ENCODE data around the gene ACTN1.

The ACTN1 gene

DNA sequence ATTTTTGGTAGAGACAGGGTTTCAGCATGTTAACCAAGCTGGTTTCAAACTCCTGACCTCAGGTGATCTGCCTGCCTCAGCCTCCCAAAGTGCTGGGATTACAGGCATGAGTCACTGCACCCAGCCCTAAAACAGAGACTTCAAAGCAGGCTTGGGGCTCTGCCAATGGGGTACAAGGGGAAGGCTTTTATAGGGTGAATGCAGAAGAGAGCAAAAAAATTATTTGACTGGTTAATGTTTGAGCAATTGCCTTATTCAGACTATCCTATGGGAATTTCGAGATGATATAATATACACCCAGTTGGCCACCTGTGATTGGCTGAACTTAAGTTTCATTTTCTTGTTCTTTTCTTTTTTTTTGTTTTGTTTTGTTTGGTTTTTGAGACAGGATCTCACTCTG is 31.5 kb upstream of the ACTN1 start:
- H3K27ac ChIP-seq (ENCODE audit: extremely low read depth, low read depth, low read length) = no peak overlapping the region
- no peak overlapping the region for H3K4me3 ChIP-seq (ENCODE audit: low read depth, low read length)
- peaks cover 16% of the 10 kb centered on the region for H3K4me1 ChIP-seq (ENCODE audit: control insufficient read depth, insufficient read depth, low read length)
- CTCF ChIA-PET = interaction anchor here (1.2 kb wide), 1 partner anchor 11 kb away, joined by 3 read pairs; no protein-coding TSS in a partner anchor
- TF ChIP-seq GFI1B (tag by site-specific recombination; IDR thresholded peaks at IDR 0.05) = no peak
- TF ChIP-seq, protein P1, sequence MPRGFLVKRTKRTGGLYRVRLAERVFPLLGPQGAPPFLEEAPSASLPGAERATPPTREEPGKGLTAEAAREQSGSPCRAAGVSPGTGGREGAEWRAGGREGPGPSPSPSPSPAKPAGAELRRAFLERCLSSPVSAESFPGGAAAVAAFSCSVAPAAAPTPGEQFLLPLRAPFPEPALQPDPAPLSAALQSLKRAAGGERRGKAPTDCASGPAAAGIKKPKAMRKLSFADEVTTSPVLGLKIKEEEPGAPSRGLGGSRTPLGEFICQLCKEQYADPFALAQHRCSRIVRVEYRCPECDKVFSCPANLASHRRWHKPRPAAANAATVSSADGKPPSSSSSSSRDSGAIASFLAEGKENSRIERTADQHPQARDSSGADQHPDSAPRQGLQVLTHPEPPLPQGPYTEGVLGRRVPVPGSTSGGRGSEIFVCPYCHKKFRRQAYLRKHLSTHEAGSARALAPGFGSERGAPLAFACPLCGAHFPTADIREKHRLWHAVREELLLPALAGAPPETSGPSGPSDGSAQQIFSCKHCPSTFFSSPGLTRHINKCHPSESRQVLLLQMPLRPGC (tag by site-specific recombination; IDR thresholded peaks at IDR 0.05) = no peak
- no peak for TF ChIP-seq ZNF239 (tag by site-specific recombination; IDR thresholded peaks at IDR 0.05)
- TF ChIP-seq, protein P2, sequence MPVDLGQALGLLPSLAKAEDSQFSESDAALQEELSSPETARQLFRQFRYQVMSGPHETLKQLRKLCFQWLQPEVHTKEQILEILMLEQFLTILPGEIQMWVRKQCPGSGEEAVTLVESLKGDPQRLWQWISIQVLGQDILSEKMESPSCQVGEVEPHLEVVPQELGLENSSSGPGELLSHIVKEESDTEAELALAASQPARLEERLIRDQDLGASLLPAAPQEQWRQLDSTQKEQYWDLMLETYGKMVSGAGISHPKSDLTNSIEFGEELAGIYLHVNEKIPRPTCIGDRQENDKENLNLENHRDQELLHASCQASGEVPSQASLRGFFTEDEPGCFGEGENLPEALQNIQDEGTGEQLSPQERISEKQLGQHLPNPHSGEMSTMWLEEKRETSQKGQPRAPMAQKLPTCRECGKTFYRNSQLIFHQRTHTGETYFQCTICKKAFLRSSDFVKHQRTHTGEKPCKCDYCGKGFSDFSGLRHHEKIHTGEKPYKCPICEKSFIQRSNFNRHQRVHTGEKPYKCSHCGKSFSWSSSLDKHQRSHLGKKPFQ (tag by site-specific recombination; IDR thresholded peaks at IDR 0.05) = no peak
- TF ChIP-seq, protein P3, sequence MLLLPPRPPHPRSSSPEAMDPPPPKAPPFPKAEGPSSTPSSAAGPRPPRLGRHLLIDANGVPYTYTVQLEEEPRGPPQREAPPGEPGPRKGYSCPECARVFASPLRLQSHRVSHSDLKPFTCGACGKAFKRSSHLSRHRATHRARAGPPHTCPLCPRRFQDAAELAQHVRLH (tag by site-specific recombination; IDR thresholded peaks at IDR 0.05) = no peak
- TF ChIP-seq YY1 (tag by site-specific recombination; IDR thresholded peaks at IDR 0.05) = no peak
- TF ChIP-seq ZNF473 (tag by site-specific recombination; IDR thresholded peaks at IDR 0.05) = no peak
- no peaks in the 10 kb centered on the region for H3K9me3 ChIP-seq (ENCODE audit: control insufficient read depth, insufficient read depth, low read depth, low read length)
- POLR2A ChIA-PET = no interaction called here
- no peaks in the 10 kb centered on the region for H3K36me3 ChIP-seq (ENCODE audit: control insufficient read depth in 2 of 2, insufficient read depth in 1 of 2, low read length in 2 of 2)

DNA sequence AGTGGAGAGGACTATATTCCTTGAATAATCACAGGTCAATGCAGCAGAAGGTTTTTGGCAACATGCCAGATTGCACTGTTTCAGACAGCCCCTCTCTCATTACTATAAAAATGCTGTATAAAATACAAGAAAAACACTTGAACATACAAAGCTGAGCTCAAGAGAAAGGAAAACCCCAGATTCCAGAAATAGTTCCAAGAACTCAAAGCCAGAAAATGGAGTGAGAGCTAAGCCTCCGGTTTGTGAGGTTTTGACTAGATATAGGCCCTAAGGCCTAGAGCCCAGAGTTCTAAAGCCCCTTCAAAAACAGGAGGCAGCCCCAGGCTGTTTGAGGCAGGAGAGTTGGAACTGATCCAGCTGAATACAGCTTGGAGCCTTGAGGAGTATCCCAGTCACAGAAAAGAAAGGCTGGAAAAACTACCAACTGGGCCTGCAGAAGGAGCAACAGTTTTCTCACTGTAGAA is 29.4 kb upstream of the ACTN1 start:
- no peak overlapping the region for H3K4me3 ChIP-seq (ENCODE audit: low read depth, low read length)
- H3K9me3 ChIP-seq (ENCODE audit: control insufficient read depth, insufficient read depth, low read depth, low read length) = no peaks in the 10 kb centered on the region
- H3K36me3 ChIP-seq (ENCODE audit: control insufficient read depth in 2 of 2, insufficient read depth in 1 of 2, low read length in 2 of 2) = no peaks in the 10 kb centered on the region
- ChIA-PET POLR2A (interaction anchor here (0.8 to 1.1 kb wide), 2 partner anchors 8 to 31 kb away, joined by 3 to 5 read pairs; no protein-coding TSS in a partner anchor), CTCF (interaction anchor here (0.6 to 1.2 kb wide), 2 partner anchors 15 to 97 kb away, joined by 3 read pairs; no protein-coding TSS in a partner anchor)
- H3K4me1 ChIP-seq (ENCODE audit: control insufficient read depth, insufficient read depth, low read length) = peaks cover 6% of the 10 kb centered on the region
- peak overlapping the region; percentile 86 for H3K27ac ChIP-seq (ENCODE audit: extremely low read depth, low read depth, low read length)
- TF ChIP-seq ZNF660 (tag by site-specific recombination; IDR thresholded peaks at IDR 0.05) (peak; percentile 79), ZNF76 (tag by site-specific recombination; IDR thresholded peaks at IDR 0.05; ENCODE audit: borderline replicate concordance, low read depth) (no peak), ZNF112 (tag by site-specific recombination; IDR thresholded peaks at IDR 0.05) (peak; percentile 40; the same call in 1 of the 2 replicates), SCRT2 (tag by site-specific recombination; IDR thresholded peaks at IDR 0.05) (peak; percentile 54), ZNF335 (tag by site-specific recombination; conservative IDR thresholded peaks at IDR 0.05) (peak; percentile 40; the same call in 1 of the 2 replicates), ZNF184 (tag by site-specific recombination; IDR thresholded peaks at IDR 0.05) (0 out of 2 replicates have a peak, but pooled peaks have one; percentile 40), ZBTB21 (tag by site-specific recombination; IDR thresholded peaks at IDR 0.05) (no peak), ZNF350 (tag by site-specific recombination; IDR thresholded peaks at IDR 0.05) (peak; percentile 63; the same call in 1 of the 2 replicates), SETDB1 (IDR thresholded peaks at IDR 0.05; ENCODE audit: insufficient read length, low read length) (no peak), KLF16 (tag by site-specific recombination; IDR thresholded peaks at IDR 0.05) (no peak), ZNF132 (tag by site-specific recombination; IDR thresholded peaks at IDR 0.05; ENCODE audit: borderline replicate concordance) (0 out of 2 replicates have a peak, but pooled peaks have one; percentile 43), ZSCAN16 (tag by site-specific recombination; IDR thresholded peaks at IDR 0.05) (no peak), ZNF23 (tag by site-specific recombination; IDR thresholded peaks at IDR 0.05; ENCODE audit: borderline replicate concordance) (no peak), ZNF544 (tag by site-specific recombination; IDR thresholded peaks at IDR 0.05) (peak; percentile 88), TRIM28 (IDR thresholded peaks at IDR 0.05; ENCODE audit: borderline replicate concordance, low read length) (0 out of 2 replicates have a peak, but pooled peaks have one; percentile 15)
- TF ChIP-seq, protein P4, sequence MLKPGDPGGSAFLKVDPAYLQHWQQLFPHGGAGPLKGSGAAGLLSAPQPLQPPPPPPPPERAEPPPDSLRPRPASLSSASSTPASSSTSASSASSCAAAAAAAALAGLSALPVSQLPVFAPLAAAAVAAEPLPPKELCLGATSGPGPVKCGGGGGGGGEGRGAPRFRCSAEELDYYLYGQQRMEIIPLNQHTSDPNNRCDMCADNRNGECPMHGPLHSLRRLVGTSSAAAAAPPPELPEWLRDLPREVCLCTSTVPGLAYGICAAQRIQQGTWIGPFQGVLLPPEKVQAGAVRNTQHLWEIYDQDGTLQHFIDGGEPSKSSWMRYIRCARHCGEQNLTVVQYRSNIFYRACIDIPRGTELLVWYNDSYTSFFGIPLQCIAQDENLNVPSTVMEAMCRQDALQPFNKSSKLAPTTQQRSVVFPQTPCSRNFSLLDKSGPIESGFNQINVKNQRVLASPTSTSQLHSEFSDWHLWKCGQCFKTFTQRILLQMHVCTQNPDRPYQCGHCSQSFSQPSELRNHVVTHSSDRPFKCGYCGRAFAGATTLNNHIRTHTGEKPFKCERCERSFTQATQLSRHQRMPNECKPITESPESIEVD (tag by site-specific recombination; IDR thresholded peaks at IDR 0.05) = 0 out of 2 replicates have a peak, but pooled peaks have one; percentile 49
- TF ChIP-seq, protein P5, sequence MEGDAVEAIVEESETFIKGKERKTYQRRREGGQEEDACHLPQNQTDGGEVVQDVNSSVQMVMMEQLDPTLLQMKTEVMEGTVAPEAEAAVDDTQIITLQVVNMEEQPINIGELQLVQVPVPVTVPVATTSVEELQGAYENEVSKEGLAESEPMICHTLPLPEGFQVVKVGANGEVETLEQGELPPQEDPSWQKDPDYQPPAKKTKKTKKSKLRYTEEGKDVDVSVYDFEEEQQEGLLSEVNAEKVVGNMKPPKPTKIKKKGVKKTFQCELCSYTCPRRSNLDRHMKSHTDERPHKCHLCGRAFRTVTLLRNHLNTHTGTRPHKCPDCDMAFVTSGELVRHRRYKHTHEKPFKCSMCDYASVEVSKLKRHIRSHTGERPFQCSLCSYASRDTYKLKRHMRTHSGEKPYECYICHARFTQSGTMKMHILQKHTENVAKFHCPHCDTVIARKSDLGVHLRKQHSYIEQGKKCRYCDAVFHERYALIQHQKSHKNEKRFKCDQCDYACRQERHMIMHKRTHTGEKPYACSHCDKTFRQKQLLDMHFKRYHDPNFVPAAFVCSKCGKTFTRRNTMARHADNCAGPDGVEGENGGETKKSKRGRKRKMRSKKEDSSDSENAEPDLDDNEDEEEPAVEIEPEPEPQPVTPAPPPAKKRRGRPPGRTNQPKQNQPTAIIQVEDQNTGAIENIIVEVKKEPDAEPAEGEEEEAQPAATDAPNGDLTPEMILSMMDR (tag by site-specific recombination; IDR thresholded peaks at IDR 0.05) = no peak
- TF ChIP-seq, protein P6, sequence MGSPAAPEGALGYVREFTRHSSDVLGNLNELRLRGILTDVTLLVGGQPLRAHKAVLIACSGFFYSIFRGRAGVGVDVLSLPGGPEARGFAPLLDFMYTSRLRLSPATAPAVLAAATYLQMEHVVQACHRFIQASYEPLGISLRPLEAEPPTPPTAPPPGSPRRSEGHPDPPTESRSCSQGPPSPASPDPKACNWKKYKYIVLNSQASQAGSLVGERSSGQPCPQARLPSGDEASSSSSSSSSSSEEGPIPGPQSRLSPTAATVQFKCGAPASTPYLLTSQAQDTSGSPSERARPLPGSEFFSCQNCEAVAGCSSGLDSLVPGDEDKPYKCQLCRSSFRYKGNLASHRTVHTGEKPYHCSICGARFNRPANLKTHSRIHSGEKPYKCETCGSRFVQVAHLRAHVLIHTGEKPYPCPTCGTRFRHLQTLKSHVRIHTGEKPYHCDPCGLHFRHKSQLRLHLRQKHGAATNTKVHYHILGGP (tag by site-specific recombination; IDR thresholded peaks at IDR 0.05) = peak; percentile 47; the same call in 1 of the 2 replicates
- TF ChIP-seq, protein P7, sequence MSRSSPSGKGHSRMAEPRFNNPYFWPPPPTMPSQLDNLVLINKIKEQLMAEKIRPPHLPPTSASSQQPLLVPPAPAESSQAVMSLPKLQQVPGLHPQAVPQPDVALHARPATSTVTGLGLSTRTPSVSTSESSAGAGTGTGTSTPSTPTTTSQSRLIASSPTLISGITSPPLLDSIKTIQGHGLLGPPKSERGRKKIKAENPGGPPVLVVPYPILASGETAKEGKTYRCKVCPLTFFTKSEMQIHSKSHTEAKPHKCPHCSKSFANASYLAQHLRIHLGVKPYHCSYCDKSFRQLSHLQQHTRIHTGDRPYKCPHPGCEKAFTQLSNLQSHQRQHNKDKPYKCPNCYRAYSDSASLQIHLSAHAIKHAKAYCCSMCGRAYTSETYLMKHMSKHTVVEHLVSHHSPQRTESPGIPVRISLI (tag by site-specific recombination; IDR thresholded peaks at IDR 0.05) = no peak
